HTERT RPE-1 (cell line): Measurements from ENCODE around the gene OR5D13.

ENCODE experiments used
- in situ Hi-C: fragments of 300-500 bp; cut with MboI; formaldehyde crosslinking; loops from 4 replicates; pipeline ENCODE4 v1.14.3; 2020; ENCODE audit warnings: low sequenced_read_pairs

The OR5D13 gene, protein sequence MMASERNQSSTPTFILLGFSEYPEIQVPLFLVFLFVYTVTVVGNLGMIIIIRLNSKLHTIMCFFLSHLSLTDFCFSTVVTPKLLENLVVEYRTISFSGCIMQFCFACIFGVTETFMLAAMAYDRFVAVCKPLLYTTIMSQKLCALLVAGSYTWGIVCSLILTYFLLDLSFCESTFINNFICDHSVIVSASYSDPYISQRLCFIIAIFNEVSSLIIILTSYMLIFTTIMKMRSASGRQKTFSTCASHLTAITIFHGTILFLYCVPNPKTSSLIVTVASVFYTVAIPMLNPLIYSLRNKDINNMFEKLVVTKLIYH

DNA sequence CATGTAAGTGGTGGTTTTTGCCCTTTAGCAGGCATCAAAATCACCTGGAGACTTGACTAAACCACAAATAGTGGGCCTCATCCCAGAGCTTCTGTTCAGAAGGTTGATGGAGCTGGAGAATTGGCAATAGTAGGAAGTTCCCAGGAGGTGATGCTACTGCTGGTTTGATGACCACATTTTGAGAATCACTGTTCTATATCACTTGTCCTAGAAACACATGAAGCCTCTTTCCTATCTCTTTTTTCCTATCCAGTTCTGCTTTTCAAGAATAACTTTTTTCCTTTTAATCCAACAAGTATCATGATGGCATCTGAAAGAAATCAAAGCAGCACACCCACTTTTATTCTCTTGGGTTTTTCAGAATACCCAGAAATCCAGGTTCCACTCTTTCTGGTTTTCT lies at the start of gene OR5D13:
OR5D13 (plus strand) TSS at position 301 of the 400 bp plus-strand sequence; CDS start at position 301, 0 bp downstream.
- in situ Hi-C loops, result no loop called here

DNA sequence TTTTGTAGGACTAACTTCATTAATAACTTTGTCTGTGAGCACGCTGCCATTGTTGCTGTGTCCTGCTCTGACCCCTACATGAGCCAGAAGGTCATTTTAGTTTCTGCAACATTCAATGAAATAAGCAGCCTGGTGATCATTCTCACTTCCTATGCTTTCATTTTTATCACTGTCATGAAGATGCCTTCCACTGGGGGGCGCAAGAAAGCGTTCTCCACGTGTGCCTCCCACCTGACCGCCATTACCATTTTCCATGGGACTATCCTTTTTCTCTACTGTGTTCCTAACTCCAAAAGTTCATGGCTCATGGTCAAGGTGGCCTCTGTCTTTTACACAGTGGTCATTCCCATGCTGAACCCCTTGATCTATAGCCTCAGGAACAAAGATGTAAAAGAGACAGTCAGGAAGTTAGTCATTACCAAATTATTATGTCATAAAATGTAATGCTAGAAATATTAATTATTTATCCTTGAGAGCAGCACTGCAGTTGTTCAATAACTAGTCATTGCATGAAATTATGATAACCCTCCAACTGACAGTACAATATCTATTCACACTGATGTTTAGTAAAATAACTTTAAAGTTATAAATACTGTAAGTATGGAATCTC lies 46.4 kb upstream of the OR5D13 start:
- in situ Hi-C loops, result no loop called here

DNA sequence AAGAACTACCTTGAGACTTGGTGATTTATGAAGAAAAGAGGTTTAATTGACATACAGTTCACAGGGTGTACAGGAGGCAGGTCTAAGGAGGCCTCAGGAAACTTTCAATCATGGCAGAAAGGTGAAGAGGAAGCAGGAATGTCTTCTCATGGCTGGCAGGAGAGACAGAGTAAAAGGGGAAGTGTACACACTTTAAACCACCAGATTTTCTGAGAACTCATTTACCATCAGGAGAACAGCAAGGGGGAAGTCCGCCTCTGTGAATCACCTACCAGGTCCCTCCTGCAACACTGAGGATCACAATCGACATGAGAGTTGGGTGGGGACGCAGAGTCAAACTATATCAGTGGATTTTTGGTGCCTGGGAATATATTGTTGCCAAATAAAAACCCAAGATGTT lies 40.3 kb upstream of the OR5D13 start:
- in situ Hi-C loops, result no loop called here

DNA sequence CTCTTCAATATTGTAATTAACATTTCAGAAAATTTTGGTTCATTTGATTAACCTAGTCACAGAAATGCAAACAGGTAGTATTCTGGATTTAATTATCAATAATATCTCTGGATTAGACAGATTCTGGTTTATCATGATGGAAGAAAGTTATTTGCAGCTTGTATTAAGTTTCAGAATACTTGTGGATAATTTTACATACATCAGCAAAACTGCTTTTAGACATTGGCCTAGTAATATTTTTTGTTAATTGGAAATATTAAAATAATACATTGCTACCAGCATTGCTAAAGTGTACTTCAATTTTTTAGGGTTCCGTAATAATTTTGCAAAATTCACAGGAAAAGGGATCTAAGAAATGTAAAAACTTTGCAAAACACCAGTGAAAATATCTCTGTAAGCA lies 18.4 kb downstream of the OR5D13 start:
- in situ Hi-C loops, result no loop called here

DNA sequence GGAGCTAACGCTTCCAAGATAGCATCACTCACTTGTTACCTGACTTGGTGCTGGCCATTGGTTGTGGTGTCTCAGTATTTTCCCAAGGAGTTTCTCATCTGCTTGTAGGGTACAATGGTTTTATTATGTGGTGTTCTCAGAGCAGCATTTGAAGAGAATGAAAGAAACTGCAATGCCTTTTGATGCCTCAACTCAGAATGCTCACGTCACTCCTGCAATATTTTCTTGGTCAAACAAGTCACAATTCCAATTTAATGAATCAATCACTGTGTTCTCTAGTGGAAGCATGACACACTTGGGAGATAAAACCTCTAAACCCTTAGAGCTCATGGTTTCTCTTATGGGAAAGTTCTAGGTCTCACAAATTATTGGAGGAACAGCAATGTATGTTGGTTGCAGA lies 20.1 kb downstream of the OR5D13 start:
- in situ Hi-C loops, result no loop called here

DNA sequence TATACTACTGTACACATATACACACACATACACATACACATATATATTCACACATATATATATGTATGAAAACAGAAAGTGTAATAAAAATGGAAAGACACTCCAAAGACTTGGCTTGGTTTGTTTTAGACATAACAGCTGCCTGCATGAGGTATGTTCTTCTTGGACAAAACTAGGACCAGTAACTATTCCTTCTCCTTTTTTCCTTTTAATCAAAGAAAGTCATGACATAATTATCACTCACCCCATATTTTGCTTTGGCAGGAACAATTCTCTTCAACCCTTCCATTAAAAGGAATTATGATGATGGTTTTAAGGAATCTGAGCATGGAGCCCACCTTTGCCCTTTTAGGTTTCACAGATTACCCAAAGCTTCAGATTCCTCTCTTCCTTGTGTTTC lies 22.0 kb downstream of the OR5D13 start, which contains the start of gene OR5D14:
OR5D14 (plus strand) TSS at position 301 of the 400 bp plus-strand sequence; CDS start at position 301, 0 bp downstream.
- in situ Hi-C loops, result no loop called here

DNA sequence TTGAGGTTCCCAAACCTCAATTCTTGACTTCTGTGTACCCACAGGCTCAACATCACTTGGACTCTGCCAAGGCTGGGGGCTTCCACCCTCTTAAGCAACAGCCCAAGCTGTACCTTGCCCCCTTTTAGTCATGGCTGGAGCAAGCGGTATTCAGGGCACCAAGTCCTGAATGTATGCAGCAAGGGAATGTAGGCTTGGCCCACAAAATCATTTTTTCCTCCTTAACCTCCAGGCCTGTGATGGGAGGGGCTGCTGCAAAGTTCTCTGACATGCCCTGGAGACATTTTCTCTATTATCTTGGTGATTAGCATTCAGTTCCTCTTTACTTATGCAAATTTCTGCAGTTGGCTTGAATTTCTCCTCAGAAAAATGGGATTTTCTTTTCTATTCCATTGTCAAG lies 33.0 kb downstream of the OR5D13 start:
- in situ Hi-C loops, result no loop called here

DNA sequence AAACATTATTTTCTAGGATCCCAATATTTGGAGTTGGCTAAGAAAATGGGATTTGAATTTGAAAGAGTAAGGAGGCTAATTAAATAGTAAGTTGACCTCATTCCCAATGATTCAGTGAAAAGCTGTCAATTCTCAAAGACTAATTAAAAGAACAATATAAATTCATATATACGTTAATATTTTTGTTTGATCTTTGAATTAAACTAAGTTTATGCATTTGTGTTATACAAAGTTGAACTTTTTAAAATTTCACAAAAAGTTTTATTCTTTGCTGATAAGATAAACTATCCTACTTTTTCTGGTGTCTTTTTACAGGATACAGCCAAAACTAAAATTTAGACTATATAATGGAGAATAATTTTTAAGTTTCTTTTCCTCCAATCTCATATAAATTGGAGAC lies 37.8 kb downstream of the OR5D13 start, which contains the start of gene OR5L1:
OR5L1 (plus strand) TSS at position 301 of the 400 bp plus-strand sequence. CDS start 100 bp downstream, outside the sequence.
- in situ Hi-C loops, result no loop called here

DNA sequence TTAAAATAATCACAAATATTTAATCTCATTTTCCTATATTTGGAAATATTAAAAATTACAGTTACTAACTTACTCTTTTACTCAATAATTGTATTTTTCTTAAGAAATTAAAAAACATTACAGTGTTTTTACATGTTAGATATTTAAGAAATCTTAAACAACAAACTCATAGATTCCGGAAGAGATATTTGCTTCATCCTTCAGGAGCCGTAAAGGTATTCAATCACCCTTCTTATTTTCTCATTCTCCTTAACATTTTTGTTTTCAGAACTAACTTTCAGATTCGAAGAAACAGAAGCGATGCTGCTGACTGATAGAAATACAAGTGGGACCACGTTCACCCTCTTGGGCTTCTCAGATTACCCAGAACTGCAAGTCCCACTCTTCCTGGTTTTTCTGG lies 46.1 kb downstream of the OR5D13 start, which contains the start of gene OR5D18:
OR5D18 (plus strand) TSS at position 301 of the 400 bp plus-strand sequence; CDS start at position 301, 0 bp downstream.
- in situ Hi-C loops, result no loop called here
